ENCODE results near the gene TTLL6. TPM values are rescaled to one million over a fixed set of nuclear protein-coding genes. Genes with fewer than 3 reads are reported as not detected.

TTLL6 gene
- polyA plus RNA-seq, 1 donor from 2014 or later: not detected

DNA sequence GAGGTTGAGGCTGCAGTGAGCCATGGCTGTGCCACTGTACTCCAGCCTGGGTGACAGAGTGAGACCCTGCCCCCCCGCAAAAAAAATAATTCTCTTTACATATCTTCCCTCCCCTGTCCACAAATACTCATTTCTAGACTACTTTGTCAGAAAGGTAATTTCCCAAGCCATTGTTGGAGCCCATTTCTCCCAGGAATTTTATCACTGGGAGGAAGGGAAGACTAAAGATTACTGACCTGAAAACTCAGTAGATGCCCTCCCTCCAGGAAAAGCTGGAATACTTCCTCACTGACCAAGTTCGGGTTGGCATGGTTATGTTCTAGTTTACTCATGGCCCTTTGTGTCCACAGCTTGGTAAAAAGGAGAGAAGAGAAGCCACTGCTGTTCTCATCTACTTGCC lies 17.9 kb upstream of the TTLL6 start:
- Histone ChIP-seq H2AFZ (ENCODE audit: low read depth, low read length) (no peak overlapping the region), H3K9me2 (ENCODE audit: insufficient read depth, low read length) (no peaks in the 10 kb centered on the region), H3K9me3 (ENCODE audit: low read length) (no peaks in the 10 kb centered on the region), H3K27me3 (ENCODE audit: insufficient read depth, low read depth, low read length) (no peaks in the 10 kb centered on the region), H3K36me3 (ENCODE audit: insufficient read depth, low read length) (no peaks in the 10 kb centered on the region), H3K4me3 (ENCODE audit: low read length) (no peak overlapping the region), H3K9ac (ENCODE audit: low read length) (no peak overlapping the region), H3F3A (ENCODE audit: insufficient read depth, low read length, poor library complexity, severe bottlenecking) (no peaks in the 10 kb centered on the region), H3K79me2 (replicated peaks; ENCODE audit: insufficient read depth, low read length) (no peaks in the 10 kb centered on the region), H3K27ac (ENCODE audit: low read length) (no peak overlapping the region), H3K4me2 (ENCODE audit: low read length) (no peak overlapping the region), H4K20me1 (ENCODE audit: insufficient read depth) (no peaks in the 10 kb centered on the region)
- TF ChIP-seq SMC3 (conservative IDR thresholded peaks at IDR 0.05; ENCODE audit: poor library complexity) (no peak), RAD21 (conservative IDR thresholded peaks at IDR 0.05) (no peak), EP300 (conservative IDR thresholded peaks at IDR 0.05; ENCODE audit: poor library complexity, severe bottlenecking) (no peak), EZH2 (IDR thresholded peaks at IDR 0.05; ENCODE audit: borderline replicate concordance, insufficient read depth, low read length, poor library complexity, severe bottlenecking) (no peak), MXI1 (conservative IDR thresholded peaks at IDR 0.05; ENCODE audit: poor library complexity, severe bottlenecking) (no peak), POLR2AphosphoS5 (IDR thresholded peaks at IDR 0.05) (no peak)
- TF ChIP-seq, protein P1, sequence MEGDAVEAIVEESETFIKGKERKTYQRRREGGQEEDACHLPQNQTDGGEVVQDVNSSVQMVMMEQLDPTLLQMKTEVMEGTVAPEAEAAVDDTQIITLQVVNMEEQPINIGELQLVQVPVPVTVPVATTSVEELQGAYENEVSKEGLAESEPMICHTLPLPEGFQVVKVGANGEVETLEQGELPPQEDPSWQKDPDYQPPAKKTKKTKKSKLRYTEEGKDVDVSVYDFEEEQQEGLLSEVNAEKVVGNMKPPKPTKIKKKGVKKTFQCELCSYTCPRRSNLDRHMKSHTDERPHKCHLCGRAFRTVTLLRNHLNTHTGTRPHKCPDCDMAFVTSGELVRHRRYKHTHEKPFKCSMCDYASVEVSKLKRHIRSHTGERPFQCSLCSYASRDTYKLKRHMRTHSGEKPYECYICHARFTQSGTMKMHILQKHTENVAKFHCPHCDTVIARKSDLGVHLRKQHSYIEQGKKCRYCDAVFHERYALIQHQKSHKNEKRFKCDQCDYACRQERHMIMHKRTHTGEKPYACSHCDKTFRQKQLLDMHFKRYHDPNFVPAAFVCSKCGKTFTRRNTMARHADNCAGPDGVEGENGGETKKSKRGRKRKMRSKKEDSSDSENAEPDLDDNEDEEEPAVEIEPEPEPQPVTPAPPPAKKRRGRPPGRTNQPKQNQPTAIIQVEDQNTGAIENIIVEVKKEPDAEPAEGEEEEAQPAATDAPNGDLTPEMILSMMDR (IDR thresholded peaks at IDR 0.05; ENCODE audit: poor library complexity, severe bottlenecking): no peak

GRCh38 chr17:48831549-48831883 lies 14.5 kb upstream of the TTLL6 start:
- peak overlapping the region; percentile 77 for H2AFZ ChIP-seq (ENCODE audit: low read depth, low read length)
- H3K27ac ChIP-seq (ENCODE audit: low read length): no peak overlapping the region

More at GRCh38 chr17:48831549-48831883, 14.5 kb upstream of the TTLL6 start:
- Histone ChIP-seq H3K9ac (ENCODE audit: low read length) (peak overlapping the region; percentile 61), H3K4me2 (ENCODE audit: low read length) (peak overlapping the region; percentile 23), H3K4me3 (ENCODE audit: low read length) (peak overlapping the region; percentile 74), H3K9me3 (ENCODE audit: low read length) (no peaks in the 10 kb centered on the region), H4K20me1 (ENCODE audit: insufficient read depth) (no peaks in the 10 kb centered on the region), H3K27me3 (ENCODE audit: insufficient read depth, low read depth, low read length) (no peaks in the 10 kb centered on the region), H3K9me2 (ENCODE audit: insufficient read depth, low read length) (no peaks in the 10 kb centered on the region), H3K36me3 (ENCODE audit: insufficient read depth, low read length) (no peaks in the 10 kb centered on the region), H3F3A (ENCODE audit: insufficient read depth, low read length, poor library complexity, severe bottlenecking) (no peaks in the 10 kb centered on the region), H3K79me2 (replicated peaks; ENCODE audit: insufficient read depth, low read length) (no peaks in the 10 kb centered on the region)
- TF ChIP-seq SMC3 (conservative IDR thresholded peaks at IDR 0.05; ENCODE audit: poor library complexity) (no peak), EZH2 (IDR thresholded peaks at IDR 0.05; ENCODE audit: borderline replicate concordance, insufficient read depth, low read length, poor library complexity, severe bottlenecking) (no peak), TAF1 (IDR thresholded peaks at IDR 0.05; ENCODE audit: low read depth) (no peak), EP300 (conservative IDR thresholded peaks at IDR 0.05; ENCODE audit: poor library complexity, severe bottlenecking) (no peak), POLR2AphosphoS5 (IDR thresholded peaks at IDR 0.05) (no peak), MXI1 (conservative IDR thresholded peaks at IDR 0.05; ENCODE audit: poor library complexity, severe bottlenecking) (no peak)
- TF ChIP-seq, protein P1 (IDR thresholded peaks at IDR 0.05; ENCODE audit: poor library complexity, severe bottlenecking): no peak
